Smooth muscle cell (in vitro differentiated cells): ENCODE data around the gene GREM2. TPM values are rescaled to one million over a fixed set of nuclear protein-coding genes. Genes with fewer than 3 reads are reported as not detected.

Source experiments
- DNase-seq: peaks from one replicate; lab custom pipeline; 2025; ENCODE audit not compliant: unreplicated experiment; lab: John Stamatoyannopoulos, UW
- H2AFZ ChIP-seq: fragments of 200-600 bp; sonication (generic); 2 replicates; pipeline ENCODE4 v1.6.0; 2016; ENCODE audit warnings: antibody characterized with exemption, low read depth, mild to moderate bottlenecking
- H3F3A ChIP-seq: fragments of 200-600 bp; sonication (generic); 2 replicates; pipeline ENCODE4 v1.6.0; 2017; ENCODE audit warnings: antibody characterized with exemption, low read depth
- H3K27ac ChIP-seq: fragments of 200-600 bp; sonication (generic); 2 replicates; pipeline ENCODE4 v1.5.1; 2016; ENCODE audit warnings: low read depth, mild to moderate bottlenecking
- H3K27me3 ChIP-seq: fragments of 200-600 bp; sonication (generic); 2 replicates; pipeline ENCODE4 v1.6.1; 2016; ENCODE audit warnings: low read depth, mild to moderate bottlenecking
- H3K36me3 ChIP-seq: fragments of 200-600 bp; sonication (generic); 2 replicates; pipeline ENCODE4 v1.5.1; 2016; ENCODE audit warnings: low read depth
- H3K4me1 ChIP-seq: fragments of 200-600 bp; sonication (generic); 2 replicates; pipeline ENCODE4 v1.5.1; 2016; ENCODE audit warnings: low read depth
- H3K4me2 ChIP-seq: fragments of 200-600 bp; sonication (generic); 2 replicates; pipeline ENCODE4 v1.6.0; 2016; ENCODE audit warnings: mild to moderate bottlenecking
- H3K4me3 ChIP-seq: fragments of 200-600 bp; sonication (generic); 2 replicates; pipeline ENCODE4 v1.5.1; 2016; ENCODE audit warnings: mild to moderate bottlenecking
- H3K79me2 ChIP-seq: fragments of 200-600 bp; sonication (generic); 2 replicates; pipeline ENCODE4 v1.6.0; 2016; ENCODE audit warnings: low read depth, mild to moderate bottlenecking
- H3K9ac ChIP-seq: fragments of 200-600 bp; sonication (generic); 2 replicates; pipeline ENCODE4 v1.6.0; 2016; ENCODE audit warnings: low read depth
- H3K9me3 ChIP-seq: fragments of 200-600 bp; sonication (generic); replicated peaks from 2 replicates; pipeline ENCODE4 v1.5.1; 2016; ENCODE audit warnings: low read depth
- H4K20me1 ChIP-seq: fragments of 200-600 bp; sonication (generic); 2 replicates; pipeline ENCODE4 v1.6.0; 2016; ENCODE audit warnings: low read depth
- CTCF ChIP-seq: fragments of 200-600 bp; sonication (generic); IDR thresholded peaks from 2 replicates; pipeline ENCODE4 v1.5.1; 2017; ENCODE audit warnings: borderline replicate concordance, mild to moderate bottlenecking, antibody characterized with exemption; ENCODE audit not compliant: insufficient read depth, poor library complexity, severe bottlenecking
- WGBS: methylation state at CpG from one replicate; pipeline ENCODE4 v1.1.7; 2016; ENCODE audit warnings: low lambda C conversion rate; 5-methylcytosine and 5-hydroxymethylcytosine counted together
- polyA plus RNA-seq: library from polyadenylated mRNA; unstranded; fragments of >200 nt; fragmentation: Nextera tagmentation; extraction: Ambion mirVana; gene quantifications from 2 replicates; pipeline ENCODE4 v1.2.1, GENCODE V29; 2016
- total RNA-seq: library from RNA; depleted of rRNA; stranded (reverse); fragments of >200 nt; gene quantifications from 2 replicates; pipeline ENCODE4 v1.2.3, GENCODE V29; 2014

Gene GREM2
- total and polyA plus RNA-seq, 2 experiments from 2014 or later = 8.0 to 15.1 TPM

- no peak overlapping the region for H3K27ac ChIP-seq
- no peaks in the 10 kb centered on the region for H4K20me1 ChIP-seq
- no peaks in the 10 kb centered on the region for H3F3A ChIP-seq
- DNase-seq = no peak
- no peak for TF ChIP-seq CTCF
- H3K4me1 ChIP-seq = no peaks in the 10 kb centered on the region
- H3K4me3 ChIP-seq = no peak overlapping the region
- no peaks in the 10 kb centered on the region for H3K9me3 ChIP-seq
- 91% methylated on average over 5 of the region's 5 CpGs for WGBS
- H3K36me3 ChIP-seq = no peaks in the 10 kb centered on the region
- no peaks in the 10 kb centered on the region for H3K79me2 ChIP-seq
- H3K27me3 ChIP-seq = no peaks in the 10 kb centered on the region
- no peak overlapping the region for H3K9ac ChIP-seq
- H2AFZ ChIP-seq = no peak overlapping the region
- no peak overlapping the region for H3K4me2 ChIP-seq
Measured at GRCh38 chr1:240571782-240572181, 40.2 kb downstream of the GREM2 start.

DNA sequence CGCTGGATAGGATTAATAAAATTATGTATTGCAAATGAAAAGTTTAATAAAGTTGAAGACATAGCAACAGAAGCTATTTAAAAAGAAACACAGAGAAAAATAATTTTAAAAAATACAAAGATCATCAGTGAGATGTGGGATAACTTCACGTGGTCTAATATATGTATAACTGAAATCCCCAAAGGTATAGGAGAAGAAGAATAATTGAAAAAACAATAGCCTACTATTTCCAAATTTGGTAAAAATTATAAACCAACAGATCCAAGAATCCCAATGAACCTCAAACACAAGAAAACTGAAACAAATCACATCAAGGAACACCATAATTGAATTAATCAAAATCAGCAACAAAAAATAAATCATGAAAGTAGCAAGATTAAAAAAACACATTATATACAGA, 44.9 kb downstream of the GREM2 start:
- 65% methylated on average over 2 of the region's 2 CpGs for WGBS
- no peak overlapping the region for H3K4me2 ChIP-seq
- no peak overlapping the region for H2AFZ ChIP-seq
- H3F3A ChIP-seq = no peaks in the 10 kb centered on the region
- DNase-seq = no peak
- TF ChIP-seq CTCF = no peak
- no peaks in the 10 kb centered on the region for H3K9me3 ChIP-seq
- H4K20me1 ChIP-seq = no peaks in the 10 kb centered on the region
- no peaks in the 10 kb centered on the region for H3K79me2 ChIP-seq
- no peaks in the 10 kb centered on the region for H3K27me3 ChIP-seq
- no peaks in the 10 kb centered on the region for H3K4me1 ChIP-seq
- no peak overlapping the region for H3K4me3 ChIP-seq
- no peak overlapping the region for H3K27ac ChIP-seq
- H3K9ac ChIP-seq = no peak overlapping the region
- no peaks in the 10 kb centered on the region for H3K36me3 ChIP-seq

DNA sequence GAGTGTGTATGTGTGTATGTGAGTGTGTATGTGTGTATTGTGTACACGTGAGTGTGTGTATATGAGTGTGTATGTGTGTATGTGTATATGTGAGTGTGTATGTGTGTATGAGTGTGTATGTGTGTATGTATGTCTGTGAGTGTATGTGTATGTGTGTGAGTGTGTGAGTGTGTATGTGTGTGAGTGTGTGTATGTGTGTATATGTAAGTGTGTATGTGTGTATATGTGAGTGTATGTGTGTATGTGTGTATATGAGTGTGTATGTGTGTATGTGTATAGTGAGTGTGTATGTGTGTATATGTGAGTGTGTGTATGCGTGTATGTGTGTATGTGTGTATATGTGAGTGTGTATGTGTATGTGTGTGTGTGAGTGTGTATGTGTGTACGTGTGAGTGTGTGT, 49.2 kb downstream of the GREM2 start:
- Histone ChIP-seq H3K79me2 (no peaks in the 10 kb centered on the region), H3K27ac (no peak overlapping the region), H3K9ac (no peak overlapping the region), H3F3A (no peaks in the 10 kb centered on the region), H3K4me2 (no peak overlapping the region), H3K27me3 (no peaks in the 10 kb centered on the region), H4K20me1 (no peaks in the 10 kb centered on the region), H3K36me3 (no peaks in the 10 kb centered on the region), H3K4me1 (no peaks in the 10 kb centered on the region), H2AFZ (no peak overlapping the region), H3K9me3 (no peaks in the 10 kb centered on the region), H3K4me3 (no peak overlapping the region)
- no peak for DNase-seq
- WGBS = 100% methylated on average over 1 of the region's 3 CpGs
- no peak for TF ChIP-seq CTCF

DNA sequence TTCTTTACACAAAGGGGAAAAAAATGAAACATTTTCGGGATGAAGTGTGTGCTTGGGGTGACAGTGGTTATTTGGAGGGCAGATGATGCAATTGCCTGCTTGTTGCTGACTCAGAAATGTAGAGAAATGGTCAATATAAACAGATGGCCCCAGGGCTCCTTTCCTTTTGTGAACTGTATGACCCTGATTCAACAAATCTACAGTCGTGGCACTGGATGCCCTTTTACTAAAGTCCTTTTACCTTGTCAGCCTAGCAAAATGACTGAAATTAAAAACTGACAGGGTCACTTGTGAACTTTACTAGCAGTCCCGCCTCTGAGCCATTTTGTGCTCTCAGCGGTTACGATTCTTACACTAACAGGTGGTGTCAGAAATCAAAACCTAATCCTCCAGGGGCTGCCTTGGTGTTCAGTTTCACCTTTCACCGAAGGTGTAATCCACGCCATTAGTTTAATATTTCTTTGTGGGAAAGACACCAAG, 49.8 kb downstream of the GREM2 start:
- H3K79me2 ChIP-seq = no peaks in the 10 kb centered on the region
- WGBS = 81% methylated on average over 7 of the region's 7 CpGs

More for the DNA sequence above, 49.8 kb downstream of the GREM2 start:
- H2AFZ ChIP-seq = no peak overlapping the region
- H4K20me1 ChIP-seq = no peaks in the 10 kb centered on the region
- H3K4me2 ChIP-seq = no peak overlapping the region
- no peaks in the 10 kb centered on the region for H3K9me3 ChIP-seq
- no peak overlapping the region for H3K4me3 ChIP-seq
- no peak overlapping the region for H3K27ac ChIP-seq
- H3F3A ChIP-seq = no peaks in the 10 kb centered on the region
- H3K27me3 ChIP-seq = no peaks in the 10 kb centered on the region
- no peaks in the 10 kb centered on the region for H3K4me1 ChIP-seq
- H3K36me3 ChIP-seq = no peaks in the 10 kb centered on the region
- H3K9ac ChIP-seq = no peak overlapping the region
- TF ChIP-seq CTCF = no peak
- no peak for DNase-seq
